HG03460 (cell line): ENCODE results near the gene TUBGCP6.
"Not testable (repeated sequence)": the region's sequence is repeated elsewhere in the genome, so short reads cannot be mapped to it uniquely, and the experiment has no call there.

Experiments
- ATAC-seq: cut with Tn5 transposase; IDR thresholded peaks from one replicate; pipeline ENCODE4 v1.9.1; 2021; ENCODE audit not compliant: unreplicated experiment

The TUBGCP6 gene

DNA sequence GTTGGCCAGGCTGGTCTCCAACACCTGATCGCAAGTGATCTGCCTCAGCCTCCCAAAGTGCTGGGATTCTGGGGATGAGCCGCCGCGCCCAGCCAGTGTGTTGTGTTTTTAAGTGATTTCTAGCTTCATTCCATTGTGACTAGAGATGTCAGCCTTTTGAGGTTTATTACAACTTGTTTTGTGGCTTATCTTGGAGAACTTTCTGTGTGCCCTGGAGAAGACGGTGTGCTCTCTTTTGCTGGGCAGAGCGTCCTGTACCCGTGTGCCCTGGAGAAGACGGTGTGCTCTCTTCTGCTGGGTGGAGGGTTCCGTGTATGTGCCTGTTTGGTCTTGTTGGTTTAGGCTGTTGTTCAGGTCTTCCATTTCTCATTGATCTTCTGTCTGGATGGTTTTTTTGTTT is 31.6 kb downstream of the TUBGCP6 start:
- ATAC-seq: no peak

GRCh38 chr22:50211147-50211546 is 33.7 kb downstream of the TUBGCP6 start:
- ATAC-seq: no peak

DNA sequence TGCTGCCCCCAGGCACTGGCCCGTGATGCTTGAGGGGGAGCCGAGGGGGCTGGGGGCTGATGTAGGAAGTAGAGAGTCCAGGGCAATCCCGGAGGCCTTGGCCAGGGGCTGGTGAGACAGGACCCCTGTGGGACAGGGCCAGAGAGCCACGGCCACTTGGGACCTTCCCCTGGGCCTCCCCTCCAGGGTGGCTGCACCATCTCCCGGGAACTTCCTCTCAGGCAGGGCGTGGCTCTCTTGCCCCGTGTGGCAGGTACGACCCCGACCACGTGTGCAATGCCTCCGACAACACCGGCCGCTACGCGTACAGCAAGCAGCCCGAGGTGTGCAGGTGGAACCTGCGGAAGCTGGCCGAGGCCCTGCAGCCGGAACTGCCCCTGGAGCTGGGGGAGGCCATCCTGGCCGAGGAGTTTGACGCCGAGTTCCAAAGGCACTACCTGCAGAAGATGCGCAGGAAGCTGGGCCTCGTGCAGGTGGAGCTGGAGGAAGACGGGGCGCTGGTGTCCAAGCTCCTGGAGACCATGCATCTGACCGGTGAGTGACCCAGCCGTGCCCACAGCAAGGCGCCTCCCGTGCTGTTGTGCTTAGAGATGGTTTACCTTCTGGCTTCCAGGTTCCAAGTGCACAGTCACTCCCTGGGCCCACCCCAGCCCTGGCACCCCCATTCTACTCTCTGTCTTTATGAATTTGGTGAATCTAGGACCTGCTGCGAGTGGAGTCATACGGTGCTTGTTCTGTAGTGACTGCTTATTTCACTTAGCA is 34.3 kb downstream of the TUBGCP6 start:
- no peak for ATAC-seq

DNA sequence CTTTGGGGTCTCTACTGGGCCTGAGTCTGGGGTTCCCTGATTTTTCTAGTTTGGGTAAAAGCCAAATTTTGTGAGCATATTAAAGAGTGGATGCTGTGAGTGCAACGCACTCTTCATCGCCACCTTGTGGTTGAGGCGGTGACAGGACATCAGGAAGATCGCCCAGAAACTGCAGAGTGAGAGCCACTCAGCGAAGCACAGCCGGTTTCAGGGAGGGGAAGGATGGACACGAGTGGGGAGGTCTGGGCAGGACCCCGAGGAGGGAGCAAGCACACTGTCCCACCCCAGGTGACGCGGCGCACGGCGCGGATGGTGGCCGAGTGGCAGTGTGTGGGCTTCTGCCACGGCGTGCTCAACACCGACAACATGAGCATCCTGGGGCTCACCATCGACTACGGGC is 34.9 kb downstream of the TUBGCP6 start:
- ATAC-seq: no peak

- no peak for ATAC-seq
Observed at GRCh38 chr22:50208939-50209892, 35.6 kb downstream of the TUBGCP6 start.

- ATAC-seq: no peak
Observed at GRCh38 chr22:50208430-50208938, 36.3 kb downstream of the TUBGCP6 start.

GRCh38 chr22:50207383-50208140 is 37.3 kb downstream of the TUBGCP6 start:
- ATAC-seq: no peak

GRCh38 chr22:50206599-50206998 is 38.2 kb downstream of the TUBGCP6 start:
- no peak for ATAC-seq

GRCh38 chr22:50205781-50206569 is 38.8 kb downstream of the TUBGCP6 start:
- no peak for ATAC-seq

DNA sequence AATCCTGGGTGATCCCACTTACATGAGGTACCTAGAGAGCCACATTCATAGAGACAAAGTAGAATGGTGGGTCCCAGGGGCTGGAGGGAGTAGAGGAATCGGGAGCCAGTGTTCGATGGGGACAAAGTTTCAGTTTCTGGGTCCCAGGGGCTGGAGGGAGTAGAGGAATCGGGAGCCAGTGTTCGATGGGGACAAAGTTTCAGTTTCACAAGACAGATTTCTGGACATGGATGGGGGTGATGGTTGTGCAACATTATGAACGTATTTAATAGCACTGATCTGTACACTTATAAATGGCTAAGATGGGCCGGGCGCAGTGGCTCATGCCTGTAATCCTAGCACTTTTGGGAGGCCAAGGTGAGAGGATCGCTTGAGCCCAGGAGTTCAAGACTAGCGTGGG is 39.8 kb downstream of the TUBGCP6 start:
- ATAC-seq: not testable (repeated sequence)

DNA sequence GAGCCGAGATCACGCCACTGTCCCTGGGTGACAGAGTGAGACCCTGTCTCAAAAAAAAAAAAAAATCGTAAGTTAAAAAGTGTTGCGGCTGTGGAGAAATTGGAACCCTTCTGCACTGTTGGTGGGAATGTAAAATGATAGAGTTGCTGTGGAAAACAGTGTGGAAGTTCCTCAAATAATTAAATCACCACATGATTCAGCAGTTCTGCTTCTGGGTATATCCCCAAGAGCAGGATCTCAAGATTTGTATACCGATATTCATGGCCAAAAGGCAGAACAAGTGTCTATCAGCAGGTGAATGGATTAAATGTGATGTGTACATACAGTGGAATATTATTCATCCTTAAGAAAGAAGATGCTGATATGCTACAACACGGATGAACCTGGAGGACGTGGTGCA is 40.3 kb downstream of the TUBGCP6 start:
- ATAC-seq: no peak

DNA sequence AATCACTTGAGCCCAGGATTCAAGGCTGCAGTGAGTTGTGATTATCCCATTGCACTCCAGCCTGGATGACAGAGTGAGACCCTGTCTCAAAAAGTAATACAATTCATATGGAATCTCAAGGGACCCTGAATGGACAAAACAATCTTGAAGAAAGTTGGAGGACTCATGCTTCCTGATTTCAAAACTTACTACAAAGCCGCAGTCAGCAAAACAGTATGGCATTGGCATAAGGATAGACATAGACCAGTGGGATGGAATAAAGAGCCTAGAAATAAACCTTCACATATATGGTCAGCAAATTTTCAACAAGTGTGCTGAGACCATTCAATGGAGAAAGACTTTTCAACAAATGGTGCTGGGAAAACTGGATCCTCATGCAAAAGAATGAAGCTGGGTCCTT is 41.5 kb downstream of the TUBGCP6 start:
- no peak for ATAC-seq

DNA sequence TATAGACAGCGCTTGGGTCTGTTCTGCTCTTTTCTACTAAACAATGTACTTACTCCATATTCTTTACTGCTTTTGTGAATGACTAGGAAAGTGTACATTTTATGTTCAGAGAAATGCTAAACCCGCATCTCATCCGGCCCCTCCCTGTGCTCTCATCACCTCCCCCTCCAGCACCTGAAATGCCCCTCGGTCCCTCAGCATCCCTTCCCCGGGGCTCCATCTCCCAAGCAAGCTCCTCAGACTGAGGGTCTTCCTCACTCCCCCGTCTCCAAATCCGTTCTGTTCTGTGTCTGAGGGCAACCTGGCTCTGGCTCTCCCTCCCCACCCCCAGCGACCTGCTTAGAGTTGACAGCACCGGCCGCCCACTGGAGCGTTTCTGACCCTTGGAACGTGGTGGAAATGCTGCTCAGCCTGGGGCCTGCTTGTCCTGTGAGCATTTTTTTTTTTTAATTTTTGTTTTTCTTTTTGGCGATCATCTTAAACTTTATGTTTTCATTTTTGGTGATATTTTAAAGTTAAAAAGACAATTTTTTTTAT is 42.6 kb downstream of the TUBGCP6 start:
- ATAC-seq: no peak

DNA sequence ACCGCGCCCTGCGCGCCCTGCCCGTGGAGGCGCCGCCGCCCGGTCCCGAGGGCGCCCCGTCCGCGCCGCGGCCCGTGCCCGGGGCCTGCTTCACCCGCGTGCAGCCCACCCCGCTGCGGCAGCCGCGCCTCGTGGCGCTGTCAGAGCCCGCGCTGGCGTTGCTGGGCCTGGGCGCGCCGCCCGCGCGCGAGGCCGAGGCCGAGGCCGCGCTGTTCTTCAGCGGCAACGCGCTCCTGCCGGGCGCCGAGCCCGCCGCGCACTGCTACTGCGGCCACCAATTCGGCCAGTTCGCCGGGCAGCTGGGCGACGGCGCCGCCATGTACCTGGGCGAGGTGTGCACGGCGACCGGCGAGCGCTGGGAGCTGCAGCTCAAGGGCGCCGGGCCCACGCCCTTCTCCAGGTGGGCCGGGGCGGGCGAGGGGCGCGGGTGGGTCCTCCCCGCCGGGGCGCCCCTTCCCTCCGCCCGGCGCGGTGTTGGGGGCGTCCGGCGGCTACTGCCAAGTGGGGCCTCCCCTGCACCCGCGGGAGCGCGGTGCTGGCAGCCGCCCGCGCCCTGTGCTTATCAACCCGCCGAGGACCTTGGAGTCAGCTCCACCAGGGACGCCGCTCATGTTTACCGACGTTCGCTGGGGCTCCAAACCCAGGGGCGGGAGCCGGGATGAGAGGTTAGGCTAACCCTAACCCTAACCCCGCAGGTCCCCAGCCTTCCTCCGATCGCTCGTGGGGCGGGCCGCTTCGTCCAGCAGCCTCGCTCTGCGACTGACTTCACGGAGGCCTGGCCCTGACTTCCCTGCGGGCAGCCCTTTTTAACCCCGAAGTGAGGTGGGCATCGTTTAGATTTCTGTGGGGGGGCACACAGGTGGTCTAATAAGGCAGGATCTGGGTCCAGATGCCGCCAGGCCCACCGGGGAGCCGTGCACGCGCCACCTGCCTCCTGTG is 43.4 kb downstream of the TUBGCP6 start:
- ATAC-seq: peak; percentile 11

GRCh38 chr22:50200461-50201190 is 44.2 kb downstream of the TUBGCP6 start, which contains the start of gene SELENOO:
TSS of gene SELENOO (plus strand) at chr22:50201011. CDS start at chr22:50201037, 26 bp downstream.
- peak; percentile 66 for ATAC-seq

DNA sequence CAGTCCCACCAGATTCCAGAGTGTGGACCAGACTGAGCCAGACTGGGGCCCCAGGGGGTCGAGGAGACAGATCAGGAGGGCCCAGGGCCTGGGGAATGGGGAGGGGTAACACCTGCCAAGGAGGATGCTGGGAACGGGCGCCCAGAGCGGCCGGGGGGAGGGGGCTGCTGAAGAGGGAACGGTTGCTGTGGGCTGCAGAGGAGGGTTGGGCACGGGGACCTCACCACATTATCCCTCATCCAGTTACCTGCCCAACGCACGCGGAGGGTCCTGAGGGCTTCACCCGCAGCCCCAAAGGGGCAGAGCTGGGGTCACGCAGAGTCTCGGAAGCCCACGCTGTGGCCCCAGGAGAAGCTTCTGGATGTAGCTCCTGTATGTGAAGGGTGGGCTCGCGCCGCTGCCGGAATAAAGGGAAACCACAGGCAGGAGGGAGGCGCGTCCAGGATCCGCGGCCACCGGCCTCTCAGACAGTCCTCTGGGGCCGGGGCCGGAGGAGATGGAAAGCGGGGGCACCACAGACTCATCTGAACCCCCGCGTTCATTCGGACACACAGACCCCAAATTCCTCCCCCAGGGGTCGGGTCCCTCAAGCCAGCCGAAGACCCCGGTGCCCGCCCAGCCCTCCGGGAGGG is 44.9 kb downstream of the TUBGCP6 start:
- ATAC-seq: no peak

DNA sequence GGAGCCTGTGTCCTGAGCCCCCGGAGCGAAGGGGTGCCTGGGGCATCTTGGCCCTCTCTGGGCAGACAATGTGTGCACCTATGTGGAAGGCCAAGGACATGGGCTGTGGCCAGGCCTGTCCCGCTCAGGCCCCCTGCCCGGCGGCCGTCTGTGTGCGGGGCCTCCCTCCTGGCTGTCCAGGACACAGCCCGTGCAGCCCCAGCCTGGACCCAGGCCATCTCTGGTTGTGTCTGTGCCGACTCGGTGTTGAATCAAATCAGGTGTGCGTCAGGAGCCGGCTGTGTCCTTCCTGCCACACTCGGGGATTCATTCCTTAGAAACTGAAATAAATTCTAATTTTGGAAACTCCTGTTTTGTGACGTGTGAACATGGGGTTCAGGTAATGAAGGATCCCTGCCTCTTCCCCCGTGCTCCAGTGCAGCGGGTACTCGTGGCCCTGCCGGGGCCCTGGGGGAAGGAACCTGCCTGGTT is 45.5 kb downstream of the TUBGCP6 start:
- no peak for ATAC-seq

- ATAC-seq: no peak
Observed at GRCh38 chr22:50198624-50199017, 46.2 kb downstream of the TUBGCP6 start.
